Hepatocyte (in vitro differentiated cells): ENCODE results near the gene APOA5. TPM values are rescaled to one million over a fixed set of nuclear protein-coding genes. Genes with fewer than 3 reads are reported as not detected.
A peak's percentile ranks its signal among the peaks of the same experiment; 100 is the strongest.

Experiments
- DNase-seq: peaks from one replicate; pipeline ENCODE4 v3.0.0-alpha.2; 2016; ENCODE audit warnings: low spot score
- H2AFZ ChIP-seq: fragments of 200-600 bp; sonication (generic); 2 replicates; pipeline ENCODE4 v1.6.0; 2016; ENCODE audit warnings: antibody characterized with exemption, mild to moderate bottlenecking
- H3K27ac ChIP-seq: fragments of 200-600 bp; sonication (generic); 2 replicates; pipeline ENCODE4 v1.5.1; 2016; ENCODE audit warnings: mild to moderate bottlenecking
- H3K27me3 ChIP-seq: fragments of 200-600 bp; sonication (generic); 2 replicates; pipeline ENCODE4 v1.6.1; 2016
- H3K36me3 ChIP-seq: fragments of 200-600 bp; sonication (generic); replicated peaks from 2 replicates; pipeline ENCODE4 v1.5.1; 2016; ENCODE audit warnings: low read depth; ENCODE audit not compliant: insufficient read depth
- H3K4me1 ChIP-seq: fragments of 200-600 bp; sonication (generic); 2 replicates; pipeline ENCODE4 v1.5.1; 2016; ENCODE audit warnings: mild to moderate bottlenecking, moderate library complexity; ENCODE audit not compliant: insufficient read depth
- H3K4me2 ChIP-seq: fragments of 200-600 bp; sonication (generic); 2 replicates; pipeline ENCODE4 v1.6.0; 2016
- H3K4me3 ChIP-seq: fragments of 200-600 bp; sonication (generic); 2 replicates; pipeline ENCODE4 v1.5.1; 2016; ENCODE audit warnings: mild to moderate bottlenecking
- H3K79me2 ChIP-seq: fragments of 200-600 bp; sonication (generic); 2 replicates; pipeline ENCODE4 v1.6.0; 2017; ENCODE audit warnings: mild to moderate bottlenecking
- H3K9me2 ChIP-seq: fragments of 200-600 bp; sonication (generic); replicated peaks from 2 replicates; pipeline ENCODE4 v1.6.0; 2017; ENCODE audit warnings: mild to moderate bottlenecking; ENCODE audit not compliant: insufficient read depth
- H3K9me3 ChIP-seq: fragments of 200-600 bp; sonication (generic); 2 replicates; pipeline ENCODE4 v1.5.1; 2016; ENCODE audit warnings: low read depth, mild to moderate bottlenecking
- H4K20me1 ChIP-seq: fragments of 200-600 bp; sonication (generic); 2 replicates; pipeline ENCODE4 v1.6.0; 2016; ENCODE audit warnings: mild to moderate bottlenecking; ENCODE audit not compliant: insufficient read depth, poor library complexity, severe bottlenecking
- CTCF ChIP-seq: fragments of 200-600 bp; sonication (generic); IDR thresholded peaks from 2 replicates; pipeline ENCODE4 v1.5.1; 2016; ENCODE audit warnings: antibody characterized with exemption, mild to moderate bottlenecking; ENCODE audit not compliant: poor library complexity
- EZH2 ChIP-seq: fragments of 200-600 bp; sonication (generic); IDR thresholded peaks from 2 replicates; pipeline ENCODE4 v1.6.1; 2016; ENCODE audit warnings: antibody characterized with exemption, mild to moderate bottlenecking, borderline replicate concordance
- EZH2phosphoT487 ChIP-seq: fragments of 200-600 bp; sonication (generic); IDR thresholded peaks from one replicate; pipeline ENCODE4 v1.6.1; 2018; ENCODE audit warnings: antibody characterized with exemption, mild to moderate bottlenecking, low read depth, moderate library complexity; ENCODE audit not compliant: unreplicated experiment, severe bottlenecking
- WGBS: methylation state at CpG from one replicate; pipeline ENCODE4 v1.1.6; 2016; ENCODE audit warnings: low lambda C conversion rate; ENCODE audit errors: missing lambda C conversion rate; 5-methylcytosine and 5-hydroxymethylcytosine counted together
- polyA plus RNA-seq: library from polyadenylated mRNA; unstranded; fragments of >200 nt; fragmentation: Nextera tagmentation; extraction: Ambion mirVana; gene quantifications from 2 replicates; pipeline ENCODE4 v1.2.1, GENCODE V29; 2016
- total RNA-seq: library from RNA; depleted of rRNA; stranded (reverse); fragments of >200 nt; gene quantifications from 2 replicates; pipeline ENCODE4 v1.2.3, GENCODE V29; 2014

Gene APOA5
- total and polyA plus RNA-seq, 2 experiments from 2014 or later: 14.6 to 20.3 TPM

GRCh38 chr11:116833816-116834534 lies 42.3 kb upstream of the APOA5 start:
- no peak overlapping the region for H3K4me3 ChIP-seq
- H3K4me1 ChIP-seq: peaks cover 43% of the 10 kb centered on the region
- no peaks in the 10 kb centered on the region for H3K9me3 ChIP-seq
- DNase-seq: no peak
- H3K27me3 ChIP-seq: no peaks in the 10 kb centered on the region
- peaks cover 5% of the 10 kb centered on the region for H3K79me2 ChIP-seq
- H4K20me1 ChIP-seq: no peaks in the 10 kb centered on the region
- no peak overlapping the region for H3K4me2 ChIP-seq
- H3K36me3 ChIP-seq: no peaks in the 10 kb centered on the region
- no peak overlapping the region for H2AFZ ChIP-seq
- peak overlapping the region; percentile 63 for H3K27ac ChIP-seq
- TF ChIP-seq EZH2phosphoT487 (no peak), EZH2 (no peak), CTCF (no peak)
- WGBS: 88% methylated on average over 14 of the region's 14 CpGs
- H3K9me2 ChIP-seq: no peaks in the 10 kb centered on the region

GRCh38 chr11:116833491-116833815 lies 41.8 kb upstream of the APOA5 start:
- H3K27ac ChIP-seq: peak overlapping the region; percentile 63
- peaks cover 5% of the 10 kb centered on the region for H3K79me2 ChIP-seq
- H2AFZ ChIP-seq: no peak overlapping the region
- H3K36me3 ChIP-seq: no peaks in the 10 kb centered on the region
- no peaks in the 10 kb centered on the region for H3K9me3 ChIP-seq
- no peaks in the 10 kb centered on the region for H4K20me1 ChIP-seq
- H3K9me2 ChIP-seq: no peaks in the 10 kb centered on the region
- H3K4me2 ChIP-seq: no peak overlapping the region
- WGBS: 94% methylated on average over 10 of the region's 10 CpGs
- no peak overlapping the region for H3K4me3 ChIP-seq
- H3K27me3 ChIP-seq: no peaks in the 10 kb centered on the region
- TF ChIP-seq EZH2 (no peak), EZH2phosphoT487 (no peak), CTCF (no peak)
- peaks cover 47% of the 10 kb centered on the region for H3K4me1 ChIP-seq
- no peak for DNase-seq

GRCh38 chr11:116832350-116833290 lies 40.9 kb upstream of the APOA5 start:
- no peak for DNase-seq
- H3K4me3 ChIP-seq: no peak overlapping the region
- no peak overlapping the region for H3K4me2 ChIP-seq

More at GRCh38 chr11:116832350-116833290, 40.9 kb upstream of the APOA5 start:
- no peaks in the 10 kb centered on the region for H4K20me1 ChIP-seq
- WGBS: 77% methylated on average over 13 of the region's 13 CpGs
- TF ChIP-seq EZH2phosphoT487: no peak
- TF ChIP-seq EZH2: no peak
- TF ChIP-seq CTCF: no peak
- H3K9me3 ChIP-seq: no peaks in the 10 kb centered on the region
- no peak overlapping the region for H2AFZ ChIP-seq
- H3K27me3 ChIP-seq: no peaks in the 10 kb centered on the region
- peak overlapping the region; percentile 63 for H3K27ac ChIP-seq
- no peaks in the 10 kb centered on the region for H3K9me2 ChIP-seq
- no peaks in the 10 kb centered on the region for H3K36me3 ChIP-seq
- peaks cover 51% of the 10 kb centered on the region for H3K4me1 ChIP-seq
- peaks cover 5% of the 10 kb centered on the region for H3K79me2 ChIP-seq
